ENCODE measurements around the gene SLC37A4.

GRCh38 chr11:119027561-119028345 lies 2.9 kb downstream of the SLC37A4 start:
- TF ChIP-seq CTCF (IDR thresholded peaks at IDR 0.05), result no peak
- TF ChIP-seq POLR2A (IDR thresholded peaks at IDR 0.05), result no peak

Measured in esophagus squamous epithelium (tissue), 4 donors.